ENCODE data around the gene NMT1.

DNA sequence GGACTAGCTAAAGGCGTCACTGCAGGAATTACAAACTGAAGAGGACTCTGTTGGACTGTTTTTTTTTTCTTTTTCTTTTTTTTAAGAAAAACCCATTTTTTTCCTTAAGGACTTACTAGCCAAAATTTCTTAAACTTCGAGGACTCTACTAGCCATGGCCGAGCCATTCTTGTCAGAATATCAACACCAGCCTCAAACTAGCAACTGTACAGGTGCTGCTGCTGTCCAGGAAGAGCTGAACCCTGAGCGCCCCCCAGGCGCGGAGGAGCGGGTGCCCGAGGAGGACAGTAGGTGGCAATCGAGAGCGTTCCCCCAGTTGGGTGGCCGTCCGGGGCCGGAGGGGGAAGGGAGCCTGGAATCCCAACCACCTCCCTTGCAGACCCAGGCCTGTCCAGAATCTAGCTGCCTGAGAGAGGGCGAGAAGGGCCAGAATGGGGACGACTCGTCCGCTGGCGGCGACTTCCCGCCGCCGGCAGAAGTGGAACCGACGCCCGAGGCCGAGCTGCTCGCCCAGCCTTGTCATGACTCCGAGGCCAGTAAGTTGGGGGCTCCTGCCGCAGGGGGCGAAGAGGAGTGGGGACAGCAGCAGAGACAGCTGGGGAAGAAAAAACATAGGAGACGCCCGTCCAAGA is 88.0 kb downstream of the NMT1 start:
- TF ChIP-seq CTCF (conservative IDR thresholded peaks at IDR 0.05) (peak; percentile 92), ZFX (IDR thresholded peaks at IDR 0.05) (no peak)

Measured in C4-2B (cell line).